Activated CD4-positive, alpha-beta T cell treated with anti-CD3 and anti-CD28 coated beads, Interleukin-2, amount 10 ng/mL, durations not matched to agents 24 days and 14 days (primary cell): Measurements from ENCODE around the gene NR1D2. TPM values are rescaled to one million over a fixed set of nuclear protein-coding genes. Genes with fewer than 3 reads are reported as not detected.

Source experiments
- DNase-seq: peaks from one replicate; pipeline ENCODE4 v3.0.0; 2022
- H3K27ac Mint-ChIP-seq: one replicate; pipeline ENCODE4 v1.8.0; 2022; ENCODE audit warnings: mild to moderate bottlenecking, mixed read lengths
- H3K27me3 Mint-ChIP-seq: one replicate; pipeline ENCODE4 v1.8.0; 2022; ENCODE audit warnings: mixed read lengths
- H3K36me3 Mint-ChIP-seq: one replicate; pipeline ENCODE4 v1.8.0; 2022; ENCODE audit warnings: low read depth, mild to moderate bottlenecking, mixed read lengths
- H3K4me1 Mint-ChIP-seq: one replicate; pipeline ENCODE4 v1.8.0; 2021; ENCODE audit warnings: mixed read lengths
- H3K4me3 Mint-ChIP-seq: one replicate; pipeline ENCODE4 v1.8.0; 2022; ENCODE audit warnings: mild to moderate bottlenecking, moderate library complexity, mixed read lengths
- H3K9me3 Mint-ChIP-seq: one replicate; pipeline ENCODE4 v1.8.0; 2021; ENCODE audit warnings: mixed read lengths
- intact Hi-C: fragments of 100-400 bp; cut with micrococcal nuclease; formaldehyde crosslinking; loops from one replicate; pipeline ENCODE4 v1.15.1; 2023
- total RNA-seq: library from RNA; stranded (reverse); gene quantifications from 2 replicates; pipeline ENCODE4 v1.2.3, GENCODE V29; 2022

The NR1D2 gene
- total RNA-seq, 1 donor from 2014 or later, result 3.0 TPM

GRCh38 chr3:23941440-23941839, 3.6 kb upstream of the NR1D2 start:
- Mint-ChIP-seq H3K9me3 (no peaks in the 10 kb centered on the region), H3K27me3 (peaks cover 38% of the 10 kb centered on the region)

GRCh38 chr3:23942546-23942945, 2.5 kb upstream of the NR1D2 start:
- Mint-ChIP-seq H3K27ac (no peak overlapping the region), H3K9me3 (no peaks in the 10 kb centered on the region), H3K27me3 (peaks cover 35% of the 10 kb centered on the region), H3K36me3 (peaks cover 2% of the 10 kb centered on the region), H3K4me1 (peaks cover 10% of the 10 kb centered on the region), H3K4me3 (no peak overlapping the region)
- DNase-seq, result no peak
- intact Hi-C loops, result no loop called here

More at GRCh38 chr3:23941440-23941839, 3.6 kb upstream of the NR1D2 start:
- Mint-ChIP-seq H3K27ac (no peak overlapping the region), H3K36me3 (no peaks in the 10 kb centered on the region), H3K4me3 (no peak overlapping the region), H3K4me1 (peaks cover 6% of the 10 kb centered on the region)
- no peak for DNase-seq
- intact Hi-C loops, result no loop called here

GRCh38 chr3:23944007-23944783, 891 bp upstream of the NR1D2 start:
- Mint-ChIP-seq H3K4me3 (peak overlapping the region; percentile 82), H3K36me3 (peaks cover 2% of the 10 kb centered on the region), H3K27ac (peak overlapping the region; percentile 38), H3K4me1 (peaks cover 13% of the 10 kb centered on the region), H3K27me3 (peaks cover 37% of the 10 kb centered on the region), H3K9me3 (no peaks in the 10 kb centered on the region)
- intact Hi-C loops, result loop anchor here (1.0 kb wide), 1 partner anchor 9 kb away; no protein-coding TSS in a partner anchor
- DNase-seq, result no peak

GRCh38 chr3:23945663-23945912, 502 bp downstream of the NR1D2 start:
- no peak for DNase-seq
- intact Hi-C loops, result loop anchor here (1.0 kb wide), 1 partner anchor 28 kb away; the partner anchor contains the start of gene RPL15
- H3K9me3 Mint-ChIP-seq, result no peaks in the 10 kb centered on the region
- peaks cover 26% of the 10 kb centered on the region for H3K4me1 Mint-ChIP-seq
- H3K36me3 Mint-ChIP-seq, result peaks cover 2% of the 10 kb centered on the region
- H3K27ac Mint-ChIP-seq, result no peak overlapping the region
- H3K4me3 Mint-ChIP-seq, result peak overlapping the region; percentile 37
- H3K27me3 Mint-ChIP-seq, result peaks cover 37% of the 10 kb centered on the region

- intact Hi-C loops, result loop anchor here (1.0 kb wide), 2 partner anchors 29 to 136 kb away; partner anchors contain the start of gene RPL15
- Mint-ChIP-seq H3K27ac (peak overlapping the region; percentile 87), H3K4me1 (peaks cover 26% of the 10 kb centered on the region), H3K36me3 (peaks cover 2% of the 10 kb centered on the region), H3K27me3 (peaks cover 33% of the 10 kb centered on the region), H3K9me3 (no peaks in the 10 kb centered on the region), H3K4me3 (peak overlapping the region; percentile 85)
- DNase-seq, result peak; percentile 97
Measured at GRCh38 chr3:23945913-23946687, 1.0 kb downstream of the NR1D2 start.

GRCh38 chr3:23948761-23949160, 3.7 kb downstream of the NR1D2 start:
- no peak overlapping the region for H3K4me3 Mint-ChIP-seq
- H3K27ac Mint-ChIP-seq, result no peak overlapping the region
- no peaks in the 10 kb centered on the region for H3K9me3 Mint-ChIP-seq
- no peak for DNase-seq
- H3K36me3 Mint-ChIP-seq, result peaks cover 2% of the 10 kb centered on the region
- intact Hi-C loops, result no loop called here
- peaks cover 26% of the 10 kb centered on the region for H3K4me1 Mint-ChIP-seq
- peaks cover 15% of the 10 kb centered on the region for H3K27me3 Mint-ChIP-seq

- H3K4me3 Mint-ChIP-seq, result peak overlapping the region; percentile 40
Measured at GRCh38 chr3:23949784-23950183, 4.7 kb downstream of the NR1D2 start.

GRCh38 chr3:23950293-23950692, 5.2 kb downstream of the NR1D2 start:
- DNase-seq, result no peak
- no peaks in the 10 kb centered on the region for H3K9me3 Mint-ChIP-seq
- H3K4me1 Mint-ChIP-seq, result peaks cover 22% of the 10 kb centered on the region
- peaks cover 6% of the 10 kb centered on the region for H3K27me3 Mint-ChIP-seq
- H3K27ac Mint-ChIP-seq, result no peak overlapping the region
- peak overlapping the region; percentile 40 for H3K4me3 Mint-ChIP-seq
- H3K36me3 Mint-ChIP-seq, result peaks cover 2% of the 10 kb centered on the region
- intact Hi-C loops, result loop anchor here (2.0 kb wide), 1 partner anchor 55 kb away; no protein-coding TSS in a partner anchor

More at GRCh38 chr3:23949784-23950183, 4.7 kb downstream of the NR1D2 start:
- H3K27ac Mint-ChIP-seq, result no peak overlapping the region
- intact Hi-C loops, result loop anchor here (2.0 kb wide), 1 partner anchor 55 kb away; no protein-coding TSS in a partner anchor
- DNase-seq, result no peak
- H3K4me1 Mint-ChIP-seq, result peaks cover 22% of the 10 kb centered on the region
- peaks cover 6% of the 10 kb centered on the region for H3K27me3 Mint-ChIP-seq
- H3K9me3 Mint-ChIP-seq, result no peaks in the 10 kb centered on the region
- peaks cover 2% of the 10 kb centered on the region for H3K36me3 Mint-ChIP-seq

- no peak for DNase-seq
- peaks cover 3% of the 10 kb centered on the region for H3K27me3 Mint-ChIP-seq
- no peak overlapping the region for H3K4me3 Mint-ChIP-seq
- peaks cover 16% of the 10 kb centered on the region for H3K4me1 Mint-ChIP-seq
- H3K27ac Mint-ChIP-seq, result no peak overlapping the region
- H3K36me3 Mint-ChIP-seq, result peaks cover 2% of the 10 kb centered on the region
- no peaks in the 10 kb centered on the region for H3K9me3 Mint-ChIP-seq
- intact Hi-C loops, result no loop called here
Measured at GRCh38 chr3:23952646-23953045, 7.6 kb downstream of the NR1D2 start.

GRCh38 chr3:23953523-23953922, 8.4 kb downstream of the NR1D2 start:
- peaks cover 13% of the 10 kb centered on the region for H3K4me1 Mint-ChIP-seq
- no peak for DNase-seq
- H3K36me3 Mint-ChIP-seq, result peaks cover 2% of the 10 kb centered on the region
- H3K27me3 Mint-ChIP-seq, result no peaks in the 10 kb centered on the region
- no peak overlapping the region for H3K4me3 Mint-ChIP-seq
- intact Hi-C loops, result no loop called here
- no peak overlapping the region for H3K27ac Mint-ChIP-seq
- H3K9me3 Mint-ChIP-seq, result no peaks in the 10 kb centered on the region

GRCh38 chr3:23954144-23954543, 9.1 kb downstream of the NR1D2 start:
- no peak overlapping the region for H3K4me3 Mint-ChIP-seq
- intact Hi-C loops, result no loop called here
- no peaks in the 10 kb centered on the region for H3K27me3 Mint-ChIP-seq
- no peak overlapping the region for H3K27ac Mint-ChIP-seq
- peaks cover 14% of the 10 kb centered on the region for H3K4me1 Mint-ChIP-seq
- no peak for DNase-seq
- no peaks in the 10 kb centered on the region for H3K9me3 Mint-ChIP-seq
- peaks cover 2% of the 10 kb centered on the region for H3K36me3 Mint-ChIP-seq

- no peak overlapping the region for H3K4me3 Mint-ChIP-seq
- no peak overlapping the region for H3K27ac Mint-ChIP-seq
- no peak for DNase-seq
- peaks cover 5% of the 10 kb centered on the region for H3K4me1 Mint-ChIP-seq
- intact Hi-C loops, result no loop called here
- no peaks in the 10 kb centered on the region for H3K27me3 Mint-ChIP-seq
- no peaks in the 10 kb centered on the region for H3K9me3 Mint-ChIP-seq
- peaks cover 2% of the 10 kb centered on the region for H3K36me3 Mint-ChIP-seq
Measured at GRCh38 chr3:23956701-23957100, 11.6 kb downstream of the NR1D2 start.

- DNase-seq, result no peak
- no peaks in the 10 kb centered on the region for H3K9me3 Mint-ChIP-seq
- intact Hi-C loops, result no loop called here
Measured at GRCh38 chr3:23959135-23959900, 14.2 kb downstream of the NR1D2 start.

More at GRCh38 chr3:23959135-23959900, 14.2 kb downstream of the NR1D2 start:
- Mint-ChIP-seq H3K27ac (no peak overlapping the region), H3K27me3 (no peaks in the 10 kb centered on the region), H3K36me3 (peaks cover 2% of the 10 kb centered on the region), H3K4me3 (no peak overlapping the region), H3K4me1 (peaks cover 5% of the 10 kb centered on the region)
